ENCODE results near the gene CYSTM1.
"Not testable (repeated sequence)": the region's sequence is repeated elsewhere in the genome, so short reads cannot be mapped to it uniquely, and the experiment has no call there.

The CYSTM1 gene

DNA sequence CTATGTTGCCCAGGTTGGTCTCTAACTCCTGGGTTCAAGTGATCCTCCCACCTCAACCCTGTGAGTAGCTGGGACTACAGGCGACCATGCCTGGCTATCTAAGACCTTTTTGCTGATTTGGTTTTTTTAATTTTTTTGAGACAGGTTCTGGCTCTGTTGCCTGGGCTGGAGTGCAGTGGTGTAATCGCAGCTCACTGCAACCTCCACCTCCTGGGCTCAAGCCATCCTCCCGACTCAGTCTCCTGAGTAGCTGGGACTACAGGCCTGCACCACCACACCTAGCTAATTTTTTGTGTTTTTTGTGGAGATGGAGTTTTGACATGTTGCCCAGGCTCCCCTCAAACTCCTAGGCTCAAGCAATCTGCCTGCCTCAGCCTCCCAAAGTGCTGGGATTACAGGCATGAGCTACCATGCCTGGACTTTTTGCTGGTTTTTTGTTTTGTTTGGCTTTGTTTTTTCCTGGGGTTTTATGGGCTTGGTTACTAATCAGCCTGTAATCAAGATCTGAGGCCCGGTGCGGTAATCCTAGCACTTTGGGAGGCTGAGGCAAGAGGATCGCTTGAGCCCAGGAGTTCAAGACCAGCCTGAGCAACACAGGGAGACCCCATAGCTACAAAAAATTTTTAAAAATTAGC, 3.6 kb downstream of the CYSTM1 start:
- no peak for DNase-seq

DNA sequence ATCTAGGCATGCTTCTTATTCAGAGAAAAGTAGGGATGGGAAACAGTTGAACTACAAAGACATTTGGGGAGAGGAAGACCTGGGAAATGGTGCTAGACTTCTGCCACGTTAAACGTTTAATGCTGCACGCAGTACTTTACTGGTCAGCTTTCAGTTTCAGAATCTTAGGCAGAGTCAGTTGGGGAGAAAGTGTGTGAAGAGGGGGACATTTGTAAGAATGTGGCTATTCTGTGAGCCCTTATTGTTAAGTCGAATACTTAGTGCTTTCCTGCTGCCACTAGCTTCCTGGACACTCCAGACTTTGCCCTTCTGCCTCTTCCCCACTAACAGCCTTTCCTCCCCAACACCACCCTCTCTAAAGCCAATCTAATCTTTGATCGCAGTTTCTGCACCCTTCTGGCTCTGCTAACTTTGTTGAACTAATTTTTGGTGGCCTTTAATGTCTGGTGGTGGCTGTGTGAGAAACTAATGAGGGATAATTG, 6.1 kb downstream of the CYSTM1 start:
- no peak for DNase-seq

DNA sequence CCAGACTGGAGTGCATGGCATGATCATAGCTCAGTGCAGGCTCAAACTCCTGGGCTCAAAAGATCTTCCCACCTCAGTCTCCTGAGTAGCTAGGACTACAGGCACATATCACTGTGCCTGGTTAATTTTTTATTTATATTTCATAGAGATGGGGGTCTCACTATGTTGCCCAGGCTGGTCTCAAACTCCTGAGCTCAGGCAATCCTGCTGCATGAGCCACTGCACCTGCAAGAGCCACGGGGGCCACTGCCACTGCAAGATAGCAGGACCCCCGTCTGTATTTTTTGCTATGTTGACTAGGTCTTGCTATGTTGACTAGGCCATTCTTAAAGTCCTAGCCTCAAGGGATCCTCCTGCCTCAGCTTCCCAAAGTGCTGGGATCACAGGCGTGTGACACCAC, 6.5 kb downstream of the CYSTM1 start:
- DNase-seq, result no peak

DNA sequence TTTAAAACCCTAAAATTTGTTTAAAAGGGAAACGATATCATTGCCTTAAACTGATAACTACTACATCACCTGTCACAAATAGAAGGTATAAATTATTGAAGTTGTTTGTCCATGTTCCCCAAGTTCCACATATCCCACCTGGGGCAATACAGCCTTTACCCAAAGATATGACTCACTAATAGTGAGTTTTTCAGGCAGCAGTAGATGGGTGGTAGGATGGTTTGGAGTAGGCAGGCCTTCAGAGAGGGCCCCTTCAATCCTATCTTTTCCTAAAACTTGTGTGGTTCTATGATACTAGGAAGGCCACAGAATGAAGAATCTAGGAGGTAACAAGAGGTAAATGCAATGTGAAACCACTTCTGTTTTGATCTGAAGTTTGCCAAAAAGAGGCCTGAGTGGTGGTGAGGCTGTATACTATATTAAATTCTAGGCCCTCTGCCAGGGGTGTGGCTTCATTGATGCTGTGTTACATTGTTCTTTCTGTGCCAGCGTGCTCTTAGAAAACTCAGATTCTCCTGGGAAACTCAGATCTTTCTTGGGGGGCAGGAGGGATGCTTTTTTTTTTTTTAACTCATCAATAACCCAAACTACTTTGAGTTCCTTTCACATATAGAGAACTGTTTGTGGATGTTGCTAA, 7.2 kb downstream of the CYSTM1 start:
- DNase-seq, result no peak

DNA sequence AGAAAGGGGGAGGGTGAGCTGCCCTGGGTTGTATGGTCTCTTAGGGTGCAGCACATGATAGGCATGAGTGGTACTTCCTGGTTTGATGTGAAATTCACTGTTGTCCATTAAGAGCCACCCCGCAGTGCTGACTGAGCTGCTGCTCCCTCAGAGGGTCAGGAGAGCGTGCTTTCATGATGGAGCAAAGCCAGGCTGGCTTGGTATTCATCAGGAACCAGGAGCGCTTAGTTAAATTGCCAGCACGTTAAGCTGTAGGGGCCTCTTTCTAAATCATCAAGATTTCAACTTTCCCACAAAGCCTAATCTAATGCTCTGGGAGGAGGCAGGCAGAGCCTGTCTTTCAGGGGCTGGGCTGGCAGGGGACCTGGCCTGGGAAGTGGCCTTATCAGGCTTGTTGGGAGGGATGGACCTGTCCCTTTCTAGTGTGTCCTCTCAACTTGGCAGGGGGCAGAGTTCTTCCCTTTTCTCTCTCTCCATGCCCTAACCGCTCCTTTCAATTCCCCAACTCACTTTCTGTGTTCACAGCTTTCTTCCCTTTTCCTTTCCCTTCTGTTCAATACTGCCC, 7.9 kb downstream of the CYSTM1 start:
- no peak for DNase-seq

DNA sequence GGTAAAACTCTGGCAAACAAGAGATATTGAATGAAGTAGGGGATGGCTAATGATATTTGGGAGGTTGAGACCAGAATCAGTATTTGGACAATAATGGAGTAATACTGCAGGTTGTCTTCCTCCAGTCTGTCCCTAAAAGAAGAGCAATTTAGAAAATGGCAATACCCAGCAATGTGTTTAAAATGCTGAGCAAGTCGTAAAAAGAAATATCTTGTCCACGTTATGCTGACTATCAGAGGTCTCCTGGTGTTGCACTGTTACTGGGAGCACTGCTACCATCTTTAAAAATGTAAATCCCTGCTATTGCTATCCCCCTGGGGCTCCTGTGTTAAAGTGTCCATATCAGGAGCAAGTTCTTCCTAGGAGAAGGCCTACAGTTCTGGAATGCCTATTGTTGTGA, 10.4 kb downstream of the CYSTM1 start:
- DNase-seq, result no peak

DNA sequence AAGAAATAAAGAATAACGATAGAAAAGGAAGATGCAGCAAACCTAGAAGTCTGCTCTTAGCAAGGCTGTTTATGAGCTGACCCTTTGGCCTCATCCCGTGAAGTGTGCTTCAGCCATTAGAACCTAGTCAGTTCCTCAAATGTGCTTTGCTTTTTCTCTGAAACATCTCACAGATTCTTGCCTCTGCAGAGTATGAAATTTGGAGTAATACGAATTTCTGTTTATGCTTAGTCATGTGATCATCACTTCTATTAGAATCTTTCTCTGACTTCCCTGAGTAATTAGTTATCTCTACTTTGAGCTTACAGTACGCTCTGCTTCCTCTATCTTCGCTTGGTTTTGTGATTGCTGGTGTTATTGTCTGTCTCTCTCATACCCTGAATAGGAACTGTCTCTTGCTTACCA, 11.3 kb downstream of the CYSTM1 start:
- no peak for DNase-seq

DNA sequence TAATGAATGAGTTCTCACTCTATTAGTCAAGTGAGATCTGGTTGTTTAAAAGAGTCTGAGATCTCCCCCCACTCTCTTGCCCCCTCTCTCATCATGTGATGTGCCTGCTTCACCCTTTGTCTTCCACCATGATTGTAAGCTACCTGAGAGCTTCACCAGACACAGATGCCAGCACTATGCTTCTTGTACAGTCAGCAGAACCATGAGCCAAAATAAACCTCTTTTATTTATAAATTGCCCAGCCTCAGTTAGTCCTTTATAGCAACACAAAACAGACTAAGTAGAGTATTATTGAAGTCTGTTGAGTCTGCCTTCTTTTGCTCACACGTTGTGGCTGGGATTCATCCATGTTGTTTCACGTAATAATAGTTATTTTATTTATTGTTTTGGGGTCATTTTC, 14.3 kb downstream of the CYSTM1 start:
- no peak for DNase-seq

DNA sequence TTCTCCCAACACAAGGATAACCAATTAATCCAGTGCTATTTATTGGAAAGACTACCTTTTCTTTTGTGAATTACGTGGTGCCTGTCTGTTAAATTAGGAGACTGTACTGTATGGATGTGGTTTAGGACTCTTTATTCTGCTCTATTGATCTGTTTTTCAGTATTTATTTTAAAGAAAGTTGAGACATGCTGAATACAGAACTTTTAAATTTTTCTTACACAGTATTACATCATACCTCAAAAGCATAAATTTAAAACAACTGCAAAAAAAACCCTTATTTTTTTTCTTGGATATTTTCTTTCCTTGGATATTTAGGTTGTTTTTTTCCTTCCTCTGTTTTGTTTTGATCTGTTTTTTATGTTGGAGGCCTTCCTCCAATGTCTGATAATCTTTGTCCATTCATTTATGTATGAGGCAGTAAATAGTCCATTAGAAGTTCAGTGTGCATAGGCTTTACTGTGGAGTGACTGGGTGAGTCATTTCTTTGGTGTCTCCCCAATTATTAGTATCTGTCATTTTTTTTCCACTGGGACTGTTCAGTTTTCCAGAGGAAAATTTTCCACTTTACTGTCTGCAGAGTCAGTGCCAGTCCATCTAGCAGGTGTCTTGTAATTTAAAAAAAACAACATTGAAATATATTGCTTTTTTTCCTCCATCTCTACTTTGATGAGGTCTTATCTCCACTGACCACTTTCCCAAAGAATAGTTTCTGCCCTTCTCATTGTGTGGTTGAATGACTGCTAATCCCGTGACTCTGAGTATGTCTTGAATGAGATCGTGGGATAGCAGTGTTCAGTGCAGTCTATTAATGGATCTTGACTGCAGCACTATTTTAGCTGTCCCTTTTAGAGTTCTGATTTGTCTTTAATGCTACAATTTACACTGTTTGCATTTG, 15.2 kb downstream of the CYSTM1 start:
- no peak for DNase-seq

DNA sequence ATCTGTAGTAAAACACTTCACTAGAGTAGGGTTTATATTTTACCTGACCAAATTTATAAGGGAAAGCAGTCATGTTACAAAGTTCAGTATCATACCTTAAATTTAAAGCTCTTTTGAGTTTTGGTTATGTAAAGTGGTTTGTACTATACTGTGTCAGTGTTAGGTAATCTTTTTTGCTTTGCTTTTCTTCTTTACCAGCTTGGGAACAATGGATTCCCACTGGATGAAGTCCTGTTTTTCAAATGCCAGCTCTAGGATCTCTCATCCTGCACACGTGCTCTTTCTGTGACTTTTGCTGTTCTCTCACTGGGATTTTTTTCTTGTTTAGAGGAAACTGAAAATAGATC, 15.9 kb downstream of the CYSTM1 start:
- DNase-seq, result no peak

DNA sequence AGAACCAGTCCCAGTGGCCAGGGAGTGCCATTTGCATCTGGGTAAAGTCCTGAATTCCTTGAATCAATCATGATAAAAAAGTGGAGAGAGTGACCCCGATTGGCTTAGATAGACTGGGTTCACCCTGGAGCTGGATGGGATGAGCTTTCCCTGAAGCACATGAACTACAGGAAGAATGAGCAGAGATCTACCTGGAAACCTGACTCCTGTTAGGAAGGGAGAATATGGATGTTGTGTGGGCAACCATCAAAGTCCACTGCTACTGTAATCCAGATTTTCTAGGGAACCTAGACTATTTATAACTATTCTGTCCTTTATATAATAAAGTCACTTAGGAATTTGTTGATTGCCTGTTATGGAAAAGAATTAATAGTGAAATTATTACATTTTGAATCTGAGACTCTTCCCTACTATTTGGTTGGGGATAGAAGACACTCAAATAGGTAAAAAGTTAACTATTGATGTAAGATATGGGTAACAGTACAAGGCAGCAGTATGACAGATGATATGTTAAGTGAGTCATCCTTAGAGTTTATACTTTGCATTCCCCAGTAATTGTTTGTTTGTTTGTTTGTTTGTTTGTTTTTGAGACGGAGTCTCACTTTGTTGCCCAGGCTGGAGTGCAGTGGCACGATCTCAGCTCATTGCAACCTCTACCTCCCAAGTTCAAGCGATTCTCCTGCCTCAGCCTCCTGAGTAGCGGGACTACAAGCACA, 17.9 kb downstream of the CYSTM1 start:
- DNase-seq, result no peak

DNA sequence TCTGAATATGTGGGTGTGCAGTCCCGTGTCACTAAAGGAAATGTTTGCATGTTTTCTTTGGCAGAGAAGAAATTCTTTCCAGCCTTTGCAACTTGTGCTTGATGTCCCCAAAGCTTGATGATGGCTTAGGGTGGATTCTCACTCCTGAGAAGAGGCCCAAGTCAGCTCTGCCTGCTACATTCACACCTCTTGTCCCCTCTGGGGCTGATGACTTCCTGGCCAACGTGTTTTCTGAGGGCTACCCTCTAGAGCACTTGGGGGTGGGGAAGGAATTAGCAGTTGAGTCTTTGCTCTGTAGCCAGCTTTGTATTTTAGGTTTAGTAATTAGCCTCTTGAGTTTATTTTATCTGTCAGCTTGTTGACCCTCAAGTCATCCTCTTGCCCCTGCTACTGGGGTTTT, 19.7 kb downstream of the CYSTM1 start:
- no peak for DNase-seq

DNA sequence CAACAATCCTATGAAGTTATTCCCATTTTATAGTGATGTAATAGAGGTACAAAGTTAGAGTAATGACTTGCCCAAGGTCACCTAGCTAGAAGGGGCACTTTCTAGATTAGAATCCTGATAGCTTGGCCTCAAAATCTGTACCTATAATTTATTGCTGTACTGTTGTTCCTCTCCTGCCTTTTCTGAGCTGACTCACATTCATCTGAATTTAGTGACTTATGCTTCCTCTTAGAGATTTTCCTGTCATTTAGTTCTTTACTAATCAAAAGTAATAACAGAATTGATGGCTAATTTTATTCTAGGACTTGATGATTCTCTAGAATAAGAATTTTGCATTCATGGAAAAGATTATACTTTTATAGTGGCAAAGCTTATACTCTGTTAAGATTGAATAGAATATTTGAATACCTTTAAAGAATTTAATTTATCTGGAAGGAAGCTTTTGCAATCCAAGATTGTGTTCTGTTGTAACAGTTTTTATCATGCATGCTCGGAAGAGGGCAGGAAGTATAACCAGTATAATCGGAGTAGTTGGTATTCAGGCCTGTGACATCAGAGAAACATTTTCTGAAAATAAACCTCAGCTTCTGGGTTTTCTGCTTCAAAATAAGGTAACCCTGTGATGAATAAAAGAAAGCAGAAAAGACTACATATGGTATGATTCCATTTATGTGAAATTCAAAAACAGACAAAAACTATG, 21.3 kb downstream of the CYSTM1 start:
- no peak for DNase-seq

DNA sequence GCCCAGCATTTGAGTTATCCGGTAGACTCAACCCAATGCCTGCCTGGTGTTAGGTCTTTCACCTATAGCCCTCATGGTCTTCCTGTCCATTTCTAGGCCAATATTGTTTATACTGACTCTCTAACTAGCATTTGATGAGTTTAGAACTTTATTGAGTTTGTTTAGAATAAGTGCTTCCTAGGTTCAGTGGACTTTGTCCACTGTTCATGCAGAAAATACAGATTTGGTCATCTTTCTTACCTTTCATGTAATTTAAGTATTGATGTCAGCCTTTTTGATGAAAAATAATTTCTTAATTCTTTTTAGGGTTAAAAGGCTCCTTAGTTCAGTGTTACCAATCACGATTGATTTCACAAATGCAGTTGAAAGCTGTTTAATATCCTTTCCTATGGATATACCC, 22.0 kb downstream of the CYSTM1 start:
- no peak for DNase-seq

DNA sequence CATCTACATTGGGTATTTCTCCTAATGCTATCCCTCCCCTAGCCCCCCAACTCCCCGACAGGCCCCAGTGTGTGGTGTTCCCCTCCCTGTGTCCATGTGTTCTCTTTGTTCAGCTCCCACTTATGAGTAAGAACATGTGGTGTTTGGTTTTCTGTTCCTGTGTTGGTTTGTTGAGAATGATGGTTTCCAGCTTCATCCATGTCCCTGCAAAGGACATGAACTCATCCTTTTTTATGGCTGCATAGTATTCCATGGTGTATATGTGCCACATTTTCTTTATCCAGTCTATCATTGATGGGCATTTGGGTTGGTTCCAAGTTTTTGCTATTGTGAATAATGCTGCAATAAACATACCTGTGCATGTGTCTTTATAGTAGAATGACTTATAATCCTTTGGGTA, 23.9 kb downstream of the CYSTM1 start:
- not testable (repeated sequence) for DNase-seq

DNA sequence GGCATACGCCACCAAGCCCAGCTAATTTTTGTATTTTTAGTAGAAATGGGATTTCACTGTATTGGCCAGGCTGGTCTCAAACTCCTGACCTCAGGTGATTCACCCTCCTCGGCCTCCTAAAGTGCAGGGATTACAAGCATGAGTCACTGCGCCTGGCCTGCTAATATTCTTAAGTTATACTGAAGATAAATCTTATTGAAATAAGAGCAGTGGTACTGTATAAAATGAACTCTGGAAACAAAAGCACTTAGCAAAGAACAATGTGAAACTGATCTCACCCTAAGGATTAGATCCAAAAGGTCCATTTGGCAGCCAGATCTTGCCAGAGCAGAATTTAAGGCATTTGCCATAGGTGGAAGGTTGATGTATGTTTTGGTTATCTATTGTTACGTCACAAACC, 27.1 kb downstream of the CYSTM1 start:
- no peak for DNase-seq

DNA sequence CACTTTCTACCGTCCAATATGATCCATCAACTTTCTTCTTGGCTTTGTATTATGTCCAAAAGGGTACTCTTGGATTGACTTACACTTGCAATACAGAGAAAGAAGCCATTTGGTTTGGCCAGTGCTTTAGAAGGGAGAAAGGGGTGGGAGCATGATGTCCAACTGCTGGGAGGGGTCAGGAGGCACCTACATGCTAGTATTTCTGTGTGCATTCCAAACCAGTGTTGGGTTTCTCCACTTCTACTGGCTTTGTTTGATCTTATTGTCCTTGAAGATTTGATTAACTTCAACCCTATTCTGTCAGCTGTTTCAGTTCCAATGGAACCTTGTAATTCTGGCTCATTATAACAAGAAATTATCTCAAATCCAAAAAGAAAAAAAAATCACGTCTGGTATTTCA, 27.6 kb downstream of the CYSTM1 start:
- DNase-seq, result no peak

DNA sequence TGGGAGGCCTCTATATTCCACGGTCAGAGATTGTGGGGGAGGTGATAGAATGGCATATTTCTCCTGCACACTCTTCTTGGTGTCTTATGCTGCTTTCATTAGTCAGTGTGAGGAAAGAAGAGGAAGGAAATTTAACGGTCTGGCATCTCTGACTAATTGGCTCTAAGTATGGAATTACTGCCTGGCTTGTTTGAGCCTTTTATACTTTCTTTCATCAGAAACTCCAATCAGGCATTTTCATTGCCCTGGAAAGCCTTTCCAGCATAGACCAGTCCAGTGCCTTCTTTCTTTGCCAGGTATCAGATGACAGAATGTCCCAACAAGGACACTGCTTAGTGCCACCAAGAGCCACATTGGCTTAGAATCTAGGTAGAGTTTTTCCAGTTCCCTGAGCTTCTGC, 30.2 kb downstream of the CYSTM1 start:
- no peak for DNase-seq

DNA sequence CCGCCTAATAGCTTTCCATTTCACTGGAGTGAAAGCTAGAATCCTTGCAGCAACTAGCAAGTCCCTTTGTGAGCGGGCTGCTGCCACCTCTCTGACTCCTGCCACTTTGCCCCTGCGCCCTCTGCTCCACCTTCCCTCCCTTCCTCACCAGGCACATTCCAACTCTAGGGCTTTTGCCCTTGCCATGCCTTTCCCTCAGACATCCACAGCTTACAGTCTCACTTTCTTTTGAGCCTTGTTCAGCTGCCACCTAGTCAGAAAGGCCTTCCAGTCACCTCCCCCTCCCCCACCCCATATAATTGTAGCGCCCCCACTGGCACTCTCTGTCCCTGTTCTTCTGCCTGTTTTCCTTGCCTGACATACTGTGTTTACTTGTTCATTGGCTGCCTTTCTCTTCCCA, 31.0 kb downstream of the CYSTM1 start:
- no peak for DNase-seq

DNA sequence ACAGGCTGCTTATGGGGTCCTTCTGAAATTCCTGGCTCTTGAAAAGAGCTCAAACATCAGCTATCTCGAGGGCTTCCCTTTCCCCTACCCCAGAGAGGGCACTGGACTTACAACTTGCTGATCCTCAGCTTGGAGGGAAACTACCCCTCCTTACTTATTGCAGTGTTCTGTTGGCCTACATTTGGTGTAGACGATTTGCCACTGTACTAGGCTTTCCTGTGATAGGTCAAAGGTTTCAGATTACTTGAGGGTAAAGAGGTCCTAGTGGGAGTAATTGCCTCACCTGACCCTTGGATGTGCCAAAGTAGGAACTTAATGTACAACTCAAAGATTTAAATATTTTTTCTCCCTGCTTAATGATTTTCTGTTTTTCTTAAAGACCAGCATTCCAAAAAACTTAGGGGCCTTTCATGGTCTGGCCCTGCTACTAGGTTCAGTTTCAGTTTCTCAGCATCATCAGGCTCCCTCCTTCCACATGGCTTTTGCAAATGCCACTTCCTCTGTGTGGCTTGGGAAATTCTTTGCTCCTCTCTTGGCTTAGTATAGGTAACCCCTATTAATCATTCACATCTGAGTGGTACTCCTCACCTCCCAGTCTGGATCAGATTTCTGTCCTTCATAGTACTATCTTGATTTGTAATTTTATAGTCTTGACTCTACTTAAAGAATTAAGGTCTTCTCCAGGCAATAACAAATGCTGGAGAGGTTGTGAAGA, 32.4 kb downstream of the CYSTM1 start:
- DNase-seq, result no peak

DNA sequence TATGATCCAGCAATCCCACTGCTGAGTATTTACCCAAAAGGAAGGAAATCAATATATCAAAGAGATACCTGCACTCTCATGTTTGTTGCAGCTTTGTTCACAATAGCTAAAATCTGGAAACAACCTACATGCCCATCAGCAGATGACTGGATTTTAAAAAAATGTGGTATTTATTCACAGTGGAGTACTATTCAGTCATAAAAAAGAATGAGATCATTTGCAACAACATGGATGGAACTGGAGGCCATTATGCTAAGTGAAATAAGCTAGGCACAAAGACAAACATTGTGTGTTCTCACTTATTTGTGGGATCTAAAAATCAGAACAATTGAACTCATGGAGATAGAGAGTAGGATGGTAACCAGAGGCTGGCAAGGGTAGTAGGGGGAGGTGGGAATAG, 33.1 kb downstream of the CYSTM1 start:
- no peak for DNase-seq

Measured in T-helper 1 cell (primary cell).